Measurements from ENCODE around the gene SPARCL1.

Gene SPARCL1

GRCh38 chr4:87461281-87461700 lies 67.9 kb downstream of the SPARCL1 start:
- no peak for TF ChIP-seq GATA3 (IDR thresholded peaks at IDR 0.05; ENCODE audit: low read depth, low read length)
- TF ChIP-seq GATA2 (IDR thresholded peaks at IDR 0.05; ENCODE audit: low read depth, low read length), result no peak

- TF ChIP-seq GATA3 (IDR thresholded peaks at IDR 0.05; ENCODE audit: low read depth, low read length) (no peak), GATA2 (IDR thresholded peaks at IDR 0.05; ENCODE audit: low read depth, low read length) (no peak)
Measured at GRCh38 chr4:87458913-87459312, 70.3 kb downstream of the SPARCL1 start.

- TF ChIP-seq GATA2 (IDR thresholded peaks at IDR 0.05; ENCODE audit: low read depth, low read length), result no peak
- TF ChIP-seq GATA3 (IDR thresholded peaks at IDR 0.05; ENCODE audit: low read depth, low read length), result no peak
Measured at GRCh38 chr4:87451537-87451936, 77.6 kb downstream of the SPARCL1 start.

GRCh38 chr4:87445964-87446363 lies 83.2 kb downstream of the SPARCL1 start:
- TF ChIP-seq GATA2 (IDR thresholded peaks at IDR 0.05; ENCODE audit: low read depth, low read length), result no peak
- no peak for TF ChIP-seq GATA3 (IDR thresholded peaks at IDR 0.05; ENCODE audit: low read depth, low read length)

- no peak for TF ChIP-seq GATA3 (IDR thresholded peaks at IDR 0.05; ENCODE audit: low read depth, low read length)
- TF ChIP-seq GATA2 (IDR thresholded peaks at IDR 0.05; ENCODE audit: low read depth, low read length), result no peak
Measured at GRCh38 chr4:87444741-87445140, 84.4 kb downstream of the SPARCL1 start.

DNA sequence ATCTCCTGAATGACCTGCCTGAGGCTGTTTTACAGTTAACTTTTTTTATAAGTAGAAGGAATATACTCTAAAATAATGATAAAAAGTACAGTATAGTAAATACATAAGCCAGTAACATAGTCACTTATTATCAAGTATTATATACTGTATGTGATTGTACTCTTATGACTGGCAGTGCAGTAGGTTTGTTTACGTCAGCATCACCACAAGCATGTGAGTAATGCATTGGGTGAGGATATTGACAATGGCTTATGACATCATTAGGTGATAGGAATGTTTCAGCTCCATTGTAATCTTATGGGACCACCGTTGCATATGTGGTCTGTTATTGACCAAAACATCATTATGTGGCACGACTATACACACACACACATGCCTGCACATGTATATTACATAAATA lies 86.3 kb downstream of the SPARCL1 start:
- TF ChIP-seq GATA2 (IDR thresholded peaks at IDR 0.05; ENCODE audit: low read depth, low read length), result no peak
- TF ChIP-seq GATA3 (IDR thresholded peaks at IDR 0.05; ENCODE audit: low read depth, low read length), result no peak

- TF ChIP-seq GATA2 (IDR thresholded peaks at IDR 0.05; ENCODE audit: low read depth, low read length) (no peak), GATA3 (IDR thresholded peaks at IDR 0.05; ENCODE audit: low read depth, low read length) (no peak)
Measured at GRCh38 chr4:87433342-87433741, 95.8 kb downstream of the SPARCL1 start.

DNA sequence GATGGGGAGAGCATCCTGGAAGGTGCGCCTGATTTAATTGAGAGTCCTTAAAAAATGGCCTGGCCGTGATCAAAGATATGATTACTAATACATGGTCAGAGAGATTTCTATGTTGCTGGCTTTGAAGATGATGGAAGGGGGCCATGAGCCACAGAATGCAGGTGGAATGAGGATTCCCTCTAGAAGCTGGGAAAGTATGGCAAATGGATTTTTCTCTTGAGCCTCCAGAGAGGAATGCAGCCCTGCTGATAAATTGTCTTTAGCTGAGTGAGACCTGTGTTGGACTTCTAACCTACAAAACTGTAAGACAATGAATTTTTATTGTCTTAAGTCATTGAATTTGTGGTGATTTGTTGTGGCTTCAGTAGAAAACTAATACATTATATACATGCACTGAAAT lies 99.1 kb downstream of the SPARCL1 start:
- TF ChIP-seq GATA2 (IDR thresholded peaks at IDR 0.05; ENCODE audit: low read depth, low read length) (no peak), GATA3 (IDR thresholded peaks at IDR 0.05; ENCODE audit: low read depth, low read length) (no peak)

DNA sequence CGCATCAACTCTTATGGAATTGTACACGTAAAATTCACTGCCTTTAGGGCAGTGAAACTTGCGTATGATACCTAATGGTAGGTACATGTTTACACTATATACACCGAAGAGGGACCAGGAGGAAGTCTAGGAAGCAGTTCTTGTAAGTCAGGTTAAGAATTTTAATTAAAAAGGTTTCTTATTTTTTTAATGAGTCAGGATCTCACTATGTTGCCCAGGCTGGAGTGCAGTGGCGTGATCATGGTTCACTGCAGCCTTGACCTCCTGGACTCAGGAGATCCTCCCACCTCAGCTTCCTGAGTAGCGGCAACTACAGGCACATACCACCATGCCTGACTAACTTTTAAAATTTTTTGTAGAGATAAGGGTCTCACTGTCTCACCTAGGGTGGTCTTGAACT lies 100.2 kb downstream of the SPARCL1 start:
- TF ChIP-seq GATA2 (IDR thresholded peaks at IDR 0.05; ENCODE audit: low read depth, low read length) (no peak), GATA3 (IDR thresholded peaks at IDR 0.05; ENCODE audit: low read depth, low read length) (no peak)

DNA sequence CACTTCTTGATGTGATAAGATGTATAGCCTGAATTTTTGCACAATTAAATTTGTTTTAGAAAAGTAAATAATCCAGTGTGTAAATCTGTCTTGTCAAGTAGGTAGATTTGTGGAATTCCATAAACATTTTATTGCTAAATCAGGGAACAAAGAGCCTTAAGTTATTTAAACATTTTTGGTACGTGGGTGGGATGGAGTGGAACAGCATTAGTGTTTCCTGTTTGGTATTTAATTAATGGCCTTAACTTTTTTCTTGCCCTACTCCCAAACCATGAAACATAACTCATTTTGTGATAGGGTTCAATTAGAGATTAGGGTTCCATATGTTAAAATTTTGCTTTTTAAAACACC lies 101.7 kb downstream of the SPARCL1 start:
- no peak for TF ChIP-seq GATA3 (IDR thresholded peaks at IDR 0.05; ENCODE audit: low read depth, low read length)

GRCh38 chr4:87426865-87427517 lies 102.2 kb downstream of the SPARCL1 start:
- TF ChIP-seq GATA2 (IDR thresholded peaks at IDR 0.05; ENCODE audit: low read depth, low read length) (no peak), GATA3 (IDR thresholded peaks at IDR 0.05; ENCODE audit: low read depth, low read length) (no peak)

DNA sequence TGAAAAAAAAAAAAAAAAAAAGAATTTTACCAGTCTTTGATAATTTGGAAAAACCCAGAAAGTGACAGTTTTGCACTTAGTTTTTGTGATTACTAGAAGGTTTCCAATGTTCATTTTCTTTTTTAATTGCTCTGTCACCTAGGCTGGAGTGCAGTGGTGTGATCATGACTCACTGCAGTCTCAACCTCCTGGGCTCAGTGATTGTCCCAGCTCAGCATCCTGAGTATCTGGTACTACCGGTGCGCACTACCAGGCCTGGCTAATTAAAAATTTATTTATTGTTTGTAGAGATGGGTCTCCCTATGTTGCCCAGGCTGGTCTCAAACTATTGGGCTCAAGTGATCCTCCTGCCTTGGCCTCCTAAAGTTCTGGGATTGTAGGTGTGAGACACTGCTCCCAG lies 103.5 kb downstream of the SPARCL1 start:
- TF ChIP-seq GATA2 (IDR thresholded peaks at IDR 0.05; ENCODE audit: low read depth, low read length), result no peak
- TF ChIP-seq GATA3 (IDR thresholded peaks at IDR 0.05; ENCODE audit: low read depth, low read length), result no peak

Data from SH-SY5Y (cell line).